ACC112 (cell line): ENCODE data around the gene RNF212B.

ENCODE experiments used
- H2AFZ ChIP-seq: fragments of 200-600 bp; sonication (generic); one replicate; pipeline ENCODE4 v1.6.0; 2017; ENCODE audit warnings: antibody characterized with exemption, low read length; ENCODE audit not compliant: unreplicated experiment
- H3K27ac ChIP-seq: fragments of 200-600 bp; sonication (generic); 2 replicates; pipeline ENCODE4 v1.5.1; 2014; ENCODE audit warnings: low read depth, mild to moderate bottlenecking, antibody characterized with exemption, low read length, moderate library complexity
- H3K27me3 ChIP-seq: fragments of 200-600 bp; sonication (generic); 2 replicates; pipeline ENCODE4 v1.6.1; 2014; ENCODE audit warnings: mild to moderate bottlenecking, antibody characterized with exemption, low read length, moderate library complexity, mixed read lengths; ENCODE audit not compliant: insufficient read depth
- H3K36me3 ChIP-seq: fragments of 200-600 bp; sonication (generic); 2 replicates; pipeline ENCODE4 v1.6.1; 2016; ENCODE audit warnings: mild to moderate bottlenecking, antibody characterized with exemption, low read length, moderate library complexity, mixed read lengths; ENCODE audit not compliant: insufficient read depth
- H3K4me1 ChIP-seq: fragments of 200-600 bp; sonication (generic); one replicate; pipeline ENCODE4 v1.6.1; 2016; ENCODE audit warnings: low read length, mixed read lengths; ENCODE audit not compliant: insufficient read depth, unreplicated experiment, control insufficient read depth
- H3K4me3 ChIP-seq: fragments of 200-600 bp; sonication (generic); 2 replicates; pipeline ENCODE4 v1.5.1; 2014; ENCODE audit warnings: mild to moderate bottlenecking, low read depth, low read length
- H3K79me2 ChIP-seq: fragments of 200-600 bp; sonication (generic); one replicate; pipeline ENCODE4 v1.6.0; 2016; ENCODE audit warnings: low read length; ENCODE audit not compliant: control insufficient read depth, unreplicated experiment, insufficient read depth

The RNF212B gene

GRCh38 chr14:23297096-23297495 is 59.4 kb downstream of the RNF212B start:
- peaks cover 6% of the 10 kb centered on the region for H3K79me2 ChIP-seq
- no peak overlapping the region for H2AFZ ChIP-seq
- H3K27ac ChIP-seq: no peak overlapping the region
- no peaks in the 10 kb centered on the region for H3K27me3 ChIP-seq
- no peaks in the 10 kb centered on the region for H3K36me3 ChIP-seq
- H3K4me3 ChIP-seq: no peak overlapping the region
- peaks cover 34% of the 10 kb centered on the region for H3K4me1 ChIP-seq

- peaks cover 6% of the 10 kb centered on the region for H3K79me2 ChIP-seq
- no peak overlapping the region for H2AFZ ChIP-seq
- H3K4me3 ChIP-seq: 0 out of 2 replicates have a peak overlapping the region, but pooled peaks have one; percentile 59
- H3K27ac ChIP-seq: peak overlapping the region; percentile 98
- H3K4me1 ChIP-seq: peaks cover 34% of the 10 kb centered on the region
- no peaks in the 10 kb centered on the region for H3K27me3 ChIP-seq
- no peaks in the 10 kb centered on the region for H3K36me3 ChIP-seq
These were observed 60.0 kb downstream of the RNF212B start for GRCh38 chr14:23297611-23298277.

GRCh38 chr14:23299211-23299957 is 61.6 kb downstream of the RNF212B start:
- H3K79me2 ChIP-seq: peaks cover 6% of the 10 kb centered on the region
- peak overlapping the region; percentile 98 for H3K27ac ChIP-seq
- H3K4me1 ChIP-seq: peaks cover 34% of the 10 kb centered on the region
- H3K27me3 ChIP-seq: no peaks in the 10 kb centered on the region
- peak overlapping the region; percentile 92 for H3K4me3 ChIP-seq
- no peak overlapping the region for H2AFZ ChIP-seq
- no peaks in the 10 kb centered on the region for H3K36me3 ChIP-seq

- no peaks in the 10 kb centered on the region for H3K36me3 ChIP-seq
- H3K27ac ChIP-seq: peak overlapping the region; percentile 98
- H3K4me3 ChIP-seq: peak overlapping the region; percentile 92
- peak overlapping the region; percentile 17 for H2AFZ ChIP-seq
- peaks cover 28% of the 10 kb centered on the region for H3K4me1 ChIP-seq
- peaks cover 6% of the 10 kb centered on the region for H3K79me2 ChIP-seq
- no peaks in the 10 kb centered on the region for H3K27me3 ChIP-seq
These were observed 62.4 kb downstream of the RNF212B start for GRCh38 chr14:23299986-23300686.

GRCh38 chr14:23300687-23301223 is 63.0 kb downstream of the RNF212B start:
- peak overlapping the region; percentile 98 for H3K27ac ChIP-seq
- H3K79me2 ChIP-seq: peaks cover 6% of the 10 kb centered on the region
- no peaks in the 10 kb centered on the region for H3K27me3 ChIP-seq
- peak overlapping the region; percentile 92 for H3K4me3 ChIP-seq
- H3K36me3 ChIP-seq: no peaks in the 10 kb centered on the region
- H3K4me1 ChIP-seq: peaks cover 30% of the 10 kb centered on the region
- H2AFZ ChIP-seq: peak overlapping the region; percentile 82

- H3K27ac ChIP-seq: peak overlapping the region; percentile 98
- H3K36me3 ChIP-seq: no peaks in the 10 kb centered on the region
- H3K27me3 ChIP-seq: no peaks in the 10 kb centered on the region
- peaks cover 34% of the 10 kb centered on the region for H3K4me1 ChIP-seq
- H3K4me3 ChIP-seq: peak overlapping the region; percentile 95
- H3K79me2 ChIP-seq: peaks cover 6% of the 10 kb centered on the region
- H2AFZ ChIP-seq: peak overlapping the region; percentile 53
These were observed 63.7 kb downstream of the RNF212B start for GRCh38 chr14:23301288-23301968.

- Histone ChIP-seq H3K27ac (peak overlapping the region; percentile 81), H3K36me3 (no peaks in the 10 kb centered on the region), H3K79me2 (peaks cover 9% of the 10 kb centered on the region), H3K27me3 (no peaks in the 10 kb centered on the region), H3K4me3 (peak overlapping the region; percentile 95), H3K4me1 (peaks cover 34% of the 10 kb centered on the region), H2AFZ (peak overlapping the region; percentile 96)
These were observed 64.2 kb downstream of the RNF212B start for GRCh38 chr14:23301969-23302289.

GRCh38 chr14:23302290-23303225 is 64.8 kb downstream of the RNF212B start, which contains the start of gene PPP1R3E:
TSS of gene PPP1R3E (minus strand) at chr14:23302859. CDS start at chr14:23302576, 283 bp downstream.
- peaks cover 15% of the 10 kb centered on the region for H3K79me2 ChIP-seq
- peak within 1 kb of the TSS; percentile 95 for H3K4me3 ChIP-seq
- H3K27me3 ChIP-seq: no peaks in the 10 kb centered on the region
- H3K4me1 ChIP-seq: peaks cover 35% of the 10 kb centered on the region
- H3K36me3 ChIP-seq: no peaks in the 10 kb centered on the region
- H2AFZ ChIP-seq: peak within 1 kb of the TSS; percentile 96
- H3K27ac ChIP-seq: peak within 1 kb of the TSS; percentile 81

- Histone ChIP-seq H3K36me3 (peaks cover 11% of the 10 kb centered on the region), H3K79me2 (peaks cover 48% of the 10 kb centered on the region), H3K4me3 (peak within 1 kb of the TSS; percentile 94), H3K27me3 (no peaks in the 10 kb centered on the region), H3K4me1 (peaks cover 32% of the 10 kb centered on the region), H2AFZ (peak within 1 kb of the TSS; percentile 47), H3K27ac (peak within 1 kb of the TSS; percentile 66)
These were observed 68.8 kb downstream of the RNF212B start, which contains the start of gene BCL2L2 for GRCh38 chr14:23306412-23307145. TSS of gene BCL2L2 (plus strand) at chr14:23306833. CDS start at chr14:23307768, 935 bp downstream.
